T-helper 2 cell (primary cell): ENCODE measurements around the gene CDK3.

Source experiments
- DNase-seq, 5 experiments: peaks; one replicate each; pipeline versions ENCODE4 v3.0.0 to v3.0.0-alpha.2; 2012 to 2022

CDK3 gene

DNA sequence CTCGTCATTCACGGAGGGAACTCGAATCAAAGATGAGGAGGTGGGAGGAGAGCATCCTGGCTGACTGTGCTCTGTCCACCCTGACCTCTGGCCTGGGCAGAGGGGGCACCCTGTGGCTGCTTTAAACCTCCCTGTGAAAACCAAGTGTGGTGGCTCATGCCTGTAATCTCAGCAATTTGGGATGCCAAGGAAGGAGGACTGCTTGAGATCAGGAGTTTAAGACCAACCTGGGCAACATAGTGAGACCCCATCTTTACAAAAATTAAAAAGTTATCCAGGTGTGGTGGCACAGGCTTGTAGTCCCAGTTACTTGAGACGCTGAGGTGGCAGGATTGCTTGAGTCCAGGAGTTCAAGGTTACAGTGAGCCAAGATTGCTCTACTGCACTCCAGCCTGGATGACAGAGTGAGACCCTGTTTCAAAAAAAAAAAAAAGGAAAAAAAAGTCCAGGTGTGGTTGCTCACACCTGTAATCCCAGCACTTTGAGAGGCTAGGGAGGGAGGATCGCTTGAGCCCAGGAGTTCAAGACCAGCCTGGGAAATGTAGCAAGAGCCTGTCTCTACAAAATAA is 5.8 kb upstream of the CDK3 start:
- DNase-seq = no peak

- DNase-seq = no peak
Measured at GRCh38 chr17:75995385-75995925, 5.2 kb upstream of the CDK3 start.

- peak in 3 of 5 experiments; percentile 17 to 29 (median 29) for DNase-seq
Measured at GRCh38 chr17:75996665-75997590, 3.7 kb upstream of the CDK3 start.

- DNase-seq = no peak
Measured at GRCh38 chr17:75998327-75998795, 2.3 kb upstream of the CDK3 start.

DNA sequence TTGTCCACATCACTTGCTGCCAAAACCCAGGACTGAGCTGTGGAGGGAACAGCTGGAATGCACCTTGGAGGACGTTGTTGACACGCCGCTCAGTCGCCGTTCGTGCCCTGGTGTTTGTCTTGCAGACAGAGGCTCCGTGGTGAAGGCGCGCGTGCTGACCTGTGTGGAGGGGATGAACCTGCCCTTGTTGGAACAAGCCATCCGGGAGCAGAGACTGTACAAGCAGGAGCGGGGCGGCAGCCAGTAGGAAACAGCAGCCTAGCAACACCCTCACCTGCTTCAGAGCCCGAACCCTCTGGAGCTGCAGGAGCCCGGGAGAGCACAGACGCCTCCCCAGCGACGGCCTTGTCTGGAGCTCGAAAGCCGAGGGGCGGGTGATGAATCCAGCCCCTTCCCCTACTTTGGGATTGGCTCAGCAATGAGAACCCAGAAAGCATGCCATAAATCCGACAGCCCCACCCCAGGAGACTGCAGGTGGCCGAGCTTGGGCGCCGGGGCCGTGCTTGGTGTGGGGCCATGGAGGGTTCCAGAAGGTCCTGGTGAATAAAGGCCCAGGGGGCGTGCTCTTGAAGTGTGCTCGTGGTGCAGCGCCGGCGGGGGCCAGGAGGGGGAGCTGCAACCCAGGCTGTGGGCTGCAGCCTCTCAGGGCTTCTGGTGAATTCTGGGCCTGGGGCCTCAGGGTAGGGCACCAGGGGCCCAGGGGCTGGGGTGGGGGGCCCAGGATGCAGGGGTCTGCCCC is 470 bp upstream of the CDK3 start:
- DNase-seq = peak in 4 of 5 experiments; percentile 39 to 72 (median 46)

- DNase-seq = no peak
Measured at GRCh38 chr17:76002100-76002499, 1.4 kb downstream of the CDK3 start.

- no peak for DNase-seq
Measured at GRCh38 chr17:76003915-76004314, 3.3 kb downstream of the CDK3 start.

GRCh38 chr17:76004750-76005262 is 4.2 kb downstream of the CDK3 start:
- no peak for DNase-seq

DNA sequence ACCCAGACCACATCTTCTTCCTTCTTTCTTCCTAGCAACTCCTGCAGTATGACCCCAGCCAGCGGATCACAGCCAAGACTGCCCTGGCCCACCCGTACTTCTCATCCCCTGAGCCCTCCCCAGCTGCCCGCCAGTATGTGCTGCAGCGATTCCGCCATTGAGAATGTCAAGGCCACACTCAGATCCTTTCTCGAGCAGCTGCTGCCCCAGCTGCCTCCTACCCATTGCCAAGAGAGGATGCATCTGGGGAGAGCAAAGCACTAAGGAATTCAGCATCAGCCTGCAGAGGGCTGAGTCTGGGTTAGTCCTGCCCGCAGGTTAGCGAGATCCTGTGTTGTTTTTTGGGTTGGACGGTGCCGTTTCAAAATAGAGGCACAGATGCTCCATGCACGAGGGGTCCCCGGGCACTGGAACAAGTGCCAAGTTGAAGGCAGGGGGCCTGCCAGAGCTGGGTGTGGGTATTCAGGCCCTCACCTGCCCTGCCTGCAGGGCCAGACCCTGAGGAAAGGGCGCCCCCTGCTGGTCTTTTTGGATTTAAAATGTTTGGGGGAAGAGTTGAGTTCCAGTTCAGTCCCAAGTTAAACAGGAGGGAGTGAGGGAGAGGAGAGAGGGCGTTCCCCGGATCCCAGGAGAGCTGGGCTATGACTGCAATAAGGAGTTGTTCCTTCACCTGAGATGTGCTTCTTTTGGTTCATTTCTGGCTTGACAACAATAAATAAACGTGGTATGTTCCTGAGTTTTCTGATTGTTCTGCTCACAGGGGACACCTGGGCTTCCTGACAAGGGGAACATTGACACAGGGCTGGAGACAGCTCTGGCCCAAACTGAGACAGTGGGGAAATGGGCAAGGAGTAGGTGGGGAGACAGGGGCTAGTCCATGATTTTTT is 4.9 kb downstream of the CDK3 start:
- peak; percentile 49 to 70 (median 65) for DNase-seq

- no peak for DNase-seq
Measured at GRCh38 chr17:76007131-76007849, 6.6 kb downstream of the CDK3 start.

DNA sequence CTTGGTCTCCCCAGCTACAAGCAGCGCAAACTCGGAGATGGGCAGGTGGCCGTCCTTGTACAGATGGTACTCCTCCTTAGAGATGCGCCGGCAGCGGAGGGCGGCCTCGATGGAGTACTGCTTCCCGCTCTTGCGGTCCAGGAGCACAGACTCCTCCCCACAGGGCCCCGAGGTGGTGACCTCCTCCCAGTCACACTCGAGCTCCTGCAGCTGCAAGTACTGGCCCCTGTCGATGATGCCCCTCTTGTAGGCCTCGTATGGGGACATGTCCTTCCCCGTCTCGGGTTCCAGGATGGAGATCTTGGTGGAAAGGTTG is 7.2 kb downstream of the CDK3 start:
- no peak for DNase-seq

- DNase-seq = no peak
Measured at GRCh38 chr17:76008208-76008607, 7.6 kb downstream of the CDK3 start.

DNA sequence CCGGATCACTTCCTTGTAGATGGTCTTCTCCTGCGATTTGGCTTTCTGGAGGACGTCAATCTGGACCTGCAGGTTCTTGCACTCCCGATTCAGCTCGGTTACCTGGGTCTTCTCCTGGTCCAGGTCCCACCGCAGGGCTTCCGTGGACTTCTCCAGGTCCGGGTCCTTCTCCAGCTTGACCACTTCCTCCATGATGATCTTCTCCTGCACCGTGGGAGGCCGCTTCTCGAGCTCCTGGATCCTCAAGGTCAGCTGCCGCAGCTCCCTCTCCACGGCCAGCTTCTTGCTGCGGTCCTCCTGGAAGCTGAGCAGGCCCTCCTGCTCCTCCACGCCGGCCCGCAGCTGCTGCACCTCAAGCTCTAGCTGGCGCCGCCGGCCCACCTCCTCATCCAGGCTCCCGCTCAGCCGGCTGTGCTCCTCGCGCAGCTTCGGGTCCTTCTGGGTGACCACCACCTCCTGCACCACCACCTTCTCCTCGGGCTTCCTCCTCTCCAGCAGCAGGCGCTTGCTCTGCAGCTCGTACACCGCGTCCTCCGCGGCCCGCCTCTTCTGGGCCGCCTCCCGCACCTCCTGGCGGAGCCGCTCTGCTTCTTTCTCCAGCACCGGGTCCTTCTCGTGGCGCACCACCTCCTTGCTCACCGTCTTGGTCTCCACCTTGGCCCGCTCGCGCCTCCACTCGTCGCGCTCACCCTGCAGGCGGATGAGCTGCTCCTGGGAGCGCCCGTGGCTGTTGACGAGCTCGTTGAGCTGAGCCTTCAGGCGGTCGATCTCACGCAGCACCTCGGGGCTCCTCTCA is 8.2 kb downstream of the CDK3 start:
- DNase-seq = no peak

- no peak for DNase-seq
Measured at GRCh38 chr17:76009447-76009846, 8.8 kb downstream of the CDK3 start.

DNA sequence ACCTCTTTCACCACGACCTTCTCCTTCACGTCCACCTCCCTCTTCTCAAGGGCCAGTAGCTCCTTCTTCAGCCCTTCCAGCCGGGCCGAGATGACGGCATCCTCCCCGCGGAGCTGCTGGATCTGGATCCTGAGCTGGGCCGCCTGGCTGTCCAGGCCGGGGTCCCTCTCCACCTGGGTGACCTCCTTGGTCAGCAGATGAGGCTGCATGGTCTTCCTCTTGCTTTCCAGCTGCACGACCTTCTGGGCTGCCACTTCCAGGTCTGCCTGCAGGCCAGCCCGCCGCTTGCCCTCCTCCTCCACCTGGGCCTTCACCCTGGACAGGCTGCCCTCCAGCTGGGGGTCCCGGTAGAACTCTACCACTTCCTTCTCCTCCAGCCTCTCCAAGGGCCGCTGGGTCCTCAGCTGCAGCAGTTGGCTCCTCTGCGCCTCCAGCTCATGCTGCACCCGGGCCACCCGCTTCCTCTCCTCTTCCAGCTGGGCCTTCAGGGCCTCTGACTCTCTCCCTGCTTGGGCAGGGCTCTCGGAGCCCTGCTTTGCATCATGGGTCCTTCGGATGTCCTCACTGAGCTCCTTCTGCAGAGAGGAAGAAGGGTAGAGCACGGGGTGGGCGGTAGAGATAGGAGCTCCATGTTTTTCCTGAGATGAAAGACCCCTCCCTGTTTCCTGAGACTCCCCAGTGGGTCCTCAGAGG is 9.5 kb downstream of the CDK3 start:
- DNase-seq = no peak

GRCh38 chr17:76011951-76012350 is 11.3 kb downstream of the CDK3 start:
- DNase-seq = no peak

- DNase-seq = no peak
Measured at GRCh38 chr17:76013377-76013932, 12.8 kb downstream of the CDK3 start.

GRCh38 chr17:76014100-76014924 is 13.7 kb downstream of the CDK3 start:
- DNase-seq = peak; percentile 51 to 80 (median 64)

- DNase-seq = no peak
Measured at GRCh38 chr17:76014925-76015261, 14.2 kb downstream of the CDK3 start.
